G401.6 (cell line): ENCODE results near the gene LIMK2.

Experiments
- FAIRE-seq: peaks from 2 replicates; lab custom pipeline; 2012; peaks lifted over from hg19 to GRCh38; lab: Jason Lieb, UNC

Gene LIMK2

GRCh38 chr22:31274017-31274416, 61.9 kb downstream of the LIMK2 start:
- FAIRE-seq, result no peak

GRCh38 chr22:31275018-31275417, 62.9 kb downstream of the LIMK2 start:
- FAIRE-seq, result no peak

GRCh38 chr22:31275576-31275975, 63.5 kb downstream of the LIMK2 start:
- FAIRE-seq, result no peak

DNA sequence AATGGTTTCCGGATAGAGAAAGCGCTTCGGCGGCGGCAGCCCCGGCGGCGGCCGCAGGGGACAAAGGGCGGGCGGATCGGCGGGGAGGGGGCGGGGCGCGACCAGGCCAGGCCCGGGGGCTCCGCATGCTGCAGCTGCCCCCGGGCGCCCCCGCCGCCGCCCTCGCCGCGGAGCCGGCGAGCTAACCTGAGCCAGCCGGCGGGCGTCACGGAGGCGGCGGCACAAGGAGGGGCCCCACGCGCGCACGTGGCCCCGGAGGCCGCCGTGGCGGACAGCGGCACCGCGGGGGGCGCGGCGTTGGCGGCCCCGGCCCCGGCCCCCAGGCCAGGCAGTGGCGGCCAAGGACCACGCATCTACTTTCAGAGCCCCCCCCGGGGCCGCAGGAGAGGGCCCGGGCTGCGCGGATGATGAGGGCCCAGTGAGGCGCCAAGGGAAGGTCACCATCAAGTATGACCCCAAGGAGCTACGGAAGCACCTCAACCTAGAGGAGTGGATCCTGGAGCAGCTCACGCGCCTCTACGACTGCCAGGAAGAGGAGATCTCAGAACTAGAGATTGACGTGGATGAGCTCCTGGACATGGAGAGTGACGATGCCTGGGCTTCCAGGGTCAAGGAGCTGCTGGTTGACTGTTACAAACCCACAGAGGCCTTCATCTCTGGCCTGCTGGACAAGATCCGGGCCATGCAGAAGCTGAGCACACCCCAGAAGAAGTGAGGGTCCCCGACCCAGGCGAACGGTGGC, 64.5 kb downstream of the LIMK2 start:
- FAIRE-seq, result no peak

DNA sequence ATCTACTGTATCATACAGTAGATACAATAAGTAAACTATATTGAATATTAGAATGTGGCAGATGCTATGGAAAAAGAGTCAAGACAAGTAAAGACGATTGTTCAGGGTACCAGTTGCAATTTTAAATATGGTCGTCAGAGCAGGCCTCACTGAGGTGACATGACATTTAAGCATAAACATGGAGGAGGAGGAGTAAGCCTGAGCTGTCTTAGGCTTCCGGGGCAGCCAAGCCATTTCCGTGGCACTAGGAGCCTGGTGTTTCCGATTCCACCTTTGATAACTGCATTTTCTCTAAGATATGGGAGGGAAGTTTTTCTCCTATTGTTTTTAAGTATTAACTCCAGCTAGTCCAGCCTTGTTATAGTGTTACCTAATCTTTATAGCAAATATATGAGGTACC, 65.6 kb downstream of the LIMK2 start:
- FAIRE-seq, result no peak

DNA sequence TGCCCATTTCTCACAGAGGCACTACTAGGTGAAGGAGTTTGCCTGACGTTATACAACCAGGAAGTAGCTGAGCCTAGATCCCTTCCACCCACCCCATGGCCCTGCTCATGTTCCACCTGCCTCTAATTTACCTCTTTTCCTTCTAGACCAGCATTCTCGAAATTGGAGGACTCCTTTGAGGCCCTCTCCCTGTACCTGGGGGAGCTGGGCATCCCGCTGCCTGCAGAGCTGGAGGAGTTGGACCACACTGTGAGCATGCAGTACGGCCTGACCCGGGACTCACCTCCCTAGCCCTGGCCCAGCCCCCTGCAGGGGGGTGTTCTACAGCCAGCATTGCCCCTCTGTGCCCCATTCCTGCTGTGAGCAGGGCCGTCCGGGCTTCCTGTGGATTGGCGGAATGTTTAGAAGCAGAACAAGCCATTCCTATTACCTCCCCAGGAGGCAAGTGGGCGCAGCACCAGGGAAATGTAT, 66.1 kb downstream of the LIMK2 start:
- no peak for FAIRE-seq

DNA sequence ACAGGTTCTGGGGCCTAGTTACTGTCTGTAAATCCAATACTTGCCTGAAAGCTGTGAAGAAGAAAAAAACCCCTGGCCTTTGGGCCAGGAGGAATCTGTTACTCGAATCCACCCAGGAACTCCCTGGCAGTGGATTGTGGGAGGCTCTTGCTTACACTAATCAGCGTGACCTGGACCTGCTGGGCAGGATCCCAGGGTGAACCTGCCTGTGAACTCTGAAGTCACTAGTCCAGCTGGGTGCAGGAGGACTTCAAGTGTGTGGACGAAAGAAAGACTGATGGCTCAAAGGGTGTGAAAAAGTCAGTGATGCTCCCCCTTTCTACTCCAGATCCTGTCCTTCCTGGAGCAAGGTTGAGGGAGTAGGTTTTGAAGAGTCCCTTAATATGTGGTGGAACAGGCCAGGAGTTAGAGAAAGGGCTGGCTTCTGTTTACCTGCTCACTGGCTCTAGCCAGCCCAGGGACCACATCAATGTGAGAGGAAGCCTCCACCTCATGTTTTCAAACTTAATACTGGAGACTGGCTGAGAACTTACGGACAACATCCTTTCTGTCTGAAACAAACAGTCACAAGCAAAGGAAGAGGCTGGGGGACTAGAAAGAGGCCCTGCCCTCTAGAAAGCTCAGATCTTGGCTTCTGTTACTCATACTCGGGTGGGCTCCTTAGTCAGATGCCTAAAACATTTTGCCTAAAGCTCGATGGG, 66.7 kb downstream of the LIMK2 start:
- no peak for FAIRE-seq

- no peak for FAIRE-seq
Measured at GRCh38 chr22:31279327-31279669, 67.2 kb downstream of the LIMK2 start.

GRCh38 chr22:31279821-31280505, 67.9 kb downstream of the LIMK2 start:
- FAIRE-seq, result no peak

- FAIRE-seq, result no peak
Measured at GRCh38 chr22:31281733-31282132, 69.6 kb downstream of the LIMK2 start.

GRCh38 chr22:31282748-31283468, 70.8 kb downstream of the LIMK2 start:
- no peak for FAIRE-seq

- no peak for FAIRE-seq
Measured at GRCh38 chr22:31284281-31285155, 72.4 kb downstream of the LIMK2 start.

DNA sequence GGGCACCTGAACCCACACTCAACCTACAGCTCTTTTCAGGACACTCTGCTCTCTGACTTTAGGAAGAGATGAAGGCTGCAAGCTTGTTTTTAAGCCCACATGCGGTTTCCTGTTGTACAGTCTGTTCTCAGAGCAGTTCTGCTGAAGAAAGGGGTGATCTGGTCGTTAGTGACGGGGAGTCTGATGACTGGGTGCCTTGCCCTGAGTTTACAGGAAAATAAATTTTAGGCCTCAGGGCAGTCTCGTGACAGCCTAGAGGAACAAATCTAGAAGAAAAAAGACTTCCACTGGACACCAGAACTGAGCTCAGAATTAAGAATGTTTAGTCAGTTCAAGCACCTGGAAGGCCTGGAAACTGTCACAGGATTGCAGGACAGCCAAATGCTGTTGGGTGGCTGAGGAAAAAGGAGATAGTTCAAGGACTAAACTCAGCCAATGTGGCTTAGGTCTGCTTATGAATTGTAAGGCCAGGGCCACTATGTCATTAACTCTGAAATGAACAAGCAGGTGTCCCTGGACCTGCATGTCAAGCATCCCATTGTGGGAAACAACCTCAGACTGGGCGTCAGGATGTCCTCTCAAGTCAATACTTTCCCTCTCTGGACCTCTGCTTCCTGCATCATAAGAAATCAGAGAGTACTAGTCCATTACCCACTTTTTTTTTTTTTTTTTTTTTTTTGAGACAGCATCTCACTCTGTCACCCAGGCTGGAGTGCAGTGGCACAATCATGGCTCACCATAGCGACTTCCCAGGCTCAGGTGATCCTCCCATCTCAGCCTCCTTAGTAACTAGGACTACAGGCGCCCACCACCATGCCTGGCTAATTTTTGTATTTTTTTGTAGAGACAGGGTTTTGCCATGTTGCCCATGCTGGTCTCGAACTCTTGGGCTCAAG, 74.5 kb downstream of the LIMK2 start:
- FAIRE-seq, result no peak

GRCh38 chr22:31287818-31288495, 75.9 kb downstream of the LIMK2 start:
- no peak for FAIRE-seq

GRCh38 chr22:31288496-31289240, 76.6 kb downstream of the LIMK2 start:
- no peak for FAIRE-seq

DNA sequence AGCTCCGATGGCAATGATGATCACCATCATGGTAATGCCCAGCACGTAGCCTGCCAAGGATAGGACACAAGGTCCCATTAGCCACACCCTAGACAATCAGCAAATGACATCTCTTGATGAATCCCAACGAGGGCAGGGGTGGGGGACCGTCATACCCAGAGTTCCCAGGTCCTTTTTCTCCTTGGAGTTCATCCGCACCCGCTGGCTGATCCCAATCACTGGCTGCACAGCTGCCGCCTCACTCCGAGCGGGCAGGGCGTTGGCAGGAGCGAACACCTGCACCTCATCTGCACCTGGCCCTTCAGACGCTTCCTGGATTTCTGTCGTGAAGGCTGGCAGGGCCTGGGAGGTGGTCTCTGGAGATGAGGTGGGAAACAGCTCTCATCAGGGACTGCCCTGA, 77.2 kb downstream of the LIMK2 start:
- no peak for FAIRE-seq

GRCh38 chr22:31290494-31291471, 78.7 kb downstream of the LIMK2 start:
- no peak for FAIRE-seq
